PC-9 (cell line): ENCODE results near the gene NFE2L3. TPM values are rescaled to one million over a fixed set of nuclear protein-coding genes. Genes with fewer than 3 reads are reported as not detected.

Experiments
- BruUV-seq: library from RNA; stranded (reverse); fragments of 400-500 nt; replicated peaks from 2 replicates; lab custom pipeline; 2021; lab: Mats Ljungman, UMichigan
- CTCF ChIA-PET: fragments of 300-600 bp; sonication (Branson Sonifier 250); formaldehyde crosslinking; loops from one replicate; lab custom pipeline; 2022; ENCODE audit warnings: antibody characterized with exemption; lab: Charles Lee
- POLR2A ChIA-PET: fragments of 300-600 bp; sonication (Branson Sonifier 250); formaldehyde crosslinking; loops from one replicate; lab custom pipeline; 2022; ENCODE audit warnings: antibody characterized with exemption; ENCODE audit not compliant: unreplicated experiment; lab: Charles Lee
- DNase-seq, 2 experiments: peaks; one replicate each; pipeline versions ENCODE4 v3.0.0 to v3.0.0-alpha.2; 2015 to 2022; ENCODE audit warnings: mixed read lengths in 1 of 2
- H2AFZ ChIP-seq: fragments of 200-600 bp; sonication (generic); 2 replicates; pipeline ENCODE4 v1.8.1; 2017; ENCODE audit warnings: antibody characterized with exemption
- H3F3A ChIP-seq: fragments of 200-600 bp; sonication (generic); 2 replicates; pipeline ENCODE4 v1.8.1; 2017; ENCODE audit warnings: antibody characterized with exemption, mild to moderate bottlenecking, low read depth; ENCODE audit not compliant: insufficient read depth
- H3K27ac ChIP-seq: fragments of 200-600 bp; sonication (generic); 2 replicates; pipeline ENCODE4 v1.6.1; 2016; ENCODE audit warnings: mixed run types
- H3K27me3 ChIP-seq: fragments of 200-600 bp; sonication (generic); 2 replicates; pipeline ENCODE4 v1.6.1; 2016; ENCODE audit warnings: low read depth, mixed run types; ENCODE audit not compliant: insufficient read depth
- H3K36me3 ChIP-seq: fragments of 200-600 bp; sonication (generic); 2 replicates; pipeline ENCODE4 v1.6.1; 2016; ENCODE audit warnings: low read depth, mixed run types
- H3K4me1 ChIP-seq: fragments of 200-600 bp; sonication (generic); replicated peaks from 2 replicates; pipeline ENCODE4 v1.6.1; 2016; ENCODE audit warnings: mixed run types; ENCODE audit not compliant: insufficient read depth
- H3K4me2 ChIP-seq: fragments of 200-600 bp; sonication (generic); 2 replicates; pipeline ENCODE4 v1.6.1; 2017; ENCODE audit warnings: mixed run types
- H3K4me3 ChIP-seq: fragments of 200-600 bp; sonication (generic); 2 replicates; pipeline ENCODE4 v1.6.1; 2016; ENCODE audit warnings: mixed run types
- H3K79me2 ChIP-seq: fragments of 200-600 bp; sonication (generic); 2 replicates; pipeline ENCODE4 v1.6.1; 2017; ENCODE audit warnings: low read depth, mixed run types
- H3K9me2 ChIP-seq: fragments of 200-600 bp; sonication (generic); 2 replicates; pipeline ENCODE4 v1.8.1; 2017; ENCODE audit warnings: mild to moderate bottlenecking; ENCODE audit not compliant: insufficient read depth
- H3K9me3 ChIP-seq: fragments of 200-600 bp; sonication (generic); 2 replicates; pipeline ENCODE4 v1.8.1; 2016; ENCODE audit warnings: low read depth; ENCODE audit not compliant: insufficient read depth
- H4K20me1 ChIP-seq: fragments of 200-600 bp; sonication (generic); 2 replicates; pipeline ENCODE4 v1.8.1; 2017; ENCODE audit not compliant: insufficient read depth
- CTCF ChIP-seq: fragments of 200-600 bp; sonication (generic); conservative IDR thresholded peaks from 2 replicates; pipeline ENCODE4 v1.6.1; 2017; ENCODE audit warnings: mixed run types, antibody characterized with exemption, mild to moderate bottlenecking, moderate library complexity
- EZH2 ChIP-seq: fragments of 200-600 bp; sonication (generic); IDR thresholded peaks from 2 replicates; pipeline ENCODE4 v1.8.0; 2017; ENCODE audit warnings: antibody characterized with exemption, low read depth
- intact Hi-C: fragments of 100-400 bp; cut with micrococcal nuclease; formaldehyde crosslinking; loops from one replicate; pipeline ENCODE4 v1.10.0; 2022; ENCODE audit not compliant: unreplicated experiment
- total RNA-seq: library from RNA; stranded (reverse); gene quantifications from 2 replicates; pipeline ENCODE4 v1.2.3, GENCODE V29; 2021

NFE2L3 gene
- total RNA-seq, 1 experiment from 2014 or later: 49.1 TPM

- H2AFZ ChIP-seq: no peak overlapping the region
- H3K4me3 ChIP-seq: no peak overlapping the region
- peaks cover 93% of the 10 kb centered on the region for H4K20me1 ChIP-seq
- TF ChIP-seq CTCF: no peak
- TF ChIP-seq EZH2: no peak
- intact Hi-C loops: loop anchor here (10.0 kb wide), 1 partner anchor 297 kb away; no protein-coding TSS in a partner anchor
- H3K27ac ChIP-seq: peak overlapping the region; percentile 51
- POLR2A ChIA-PET: interaction anchor here (0.5 to 0.9 kb wide), 3 partner anchors 44 to 131 kb away, joined by 4 to 5 read pairs (median 5); no protein-coding TSS in a partner anchor
- H3K4me2 ChIP-seq: no peak overlapping the region
- no peaks in the 10 kb centered on the region for H3K9me2 ChIP-seq
- peaks cover 100% of the 10 kb centered on the region for H3F3A ChIP-seq
- peaks cover 78% of the 10 kb centered on the region for H3K79me2 ChIP-seq
- H3K36me3 ChIP-seq: peaks cover 76% of the 10 kb centered on the region
- no peaks in the 10 kb centered on the region for H3K9me3 ChIP-seq
- no peaks in the 10 kb centered on the region for H3K27me3 ChIP-seq
- CTCF ChIA-PET: no interaction called here
- peaks cover 24% of the 10 kb centered on the region for H3K4me1 ChIP-seq
- no TSS peak for BruUV-seq
- no peak for DNase-seq
These were observed 39.4 kb downstream of the NFE2L3 start for GRCh38 chr7:26191233-26191973.

- no TSS peak for BruUV-seq
- Histone ChIP-seq H3K79me2 (peaks cover 85% of the 10 kb centered on the region), H2AFZ (no peak overlapping the region), H3K4me3 (no peak overlapping the region), H3K27me3 (no peaks in the 10 kb centered on the region), H3K4me2 (no peak overlapping the region), H3K9me2 (no peaks in the 10 kb centered on the region), H4K20me1 (peaks cover 98% of the 10 kb centered on the region), H3K36me3 (peaks cover 81% of the 10 kb centered on the region), H3F3A (peaks cover 100% of the 10 kb centered on the region), H3K27ac (peak overlapping the region; percentile 51), H3K9me3 (no peaks in the 10 kb centered on the region), H3K4me1 (peaks cover 30% of the 10 kb centered on the region)
- ChIA-PET POLR2A (interaction anchor here (0.5 to 0.8 kb wide), 3 partner anchors 45 to 131 kb away, joined by 4 to 5 read pairs (median 4); no protein-coding TSS in a partner anchor), CTCF (no interaction called here)
- TF ChIP-seq EZH2 (no peak), CTCF (no peak)
- intact Hi-C loops: loop anchor here (10.0 kb wide), 1 partner anchor 297 kb away; no protein-coding TSS in a partner anchor
- no peak for DNase-seq
These were observed 40.0 kb downstream of the NFE2L3 start for GRCh38 chr7:26191974-26192479.

GRCh38 chr7:26192485-26193087 is 40.6 kb downstream of the NFE2L3 start:
- Histone ChIP-seq H3K36me3 (peaks cover 86% of the 10 kb centered on the region), H3K4me3 (no peak overlapping the region), H2AFZ (no peak overlapping the region), H3K9me2 (no peaks in the 10 kb centered on the region), H3F3A (peaks cover 100% of the 10 kb centered on the region), H3K4me1 (peaks cover 36% of the 10 kb centered on the region), H3K27ac (peak overlapping the region; percentile 51), H3K27me3 (no peaks in the 10 kb centered on the region), H3K4me2 (no peak overlapping the region), H3K79me2 (peaks cover 90% of the 10 kb centered on the region), H3K9me3 (no peaks in the 10 kb centered on the region), H4K20me1 (peaks cover 99% of the 10 kb centered on the region)
- POLR2A ChIA-PET: interaction anchor here (0.6 to 0.7 kb wide), 3 partner anchors 33 to 157 kb away, joined by 3 to 5 read pairs (median 4); no protein-coding TSS in a partner anchor
- CTCF ChIA-PET: no interaction called here
- BruUV-seq: no TSS peak
- TF ChIP-seq EZH2: no peak
- TF ChIP-seq CTCF: no peak
- no peak for DNase-seq
- intact Hi-C loops: loop anchor here (10.0 kb wide), 1 partner anchor 298 kb away; no protein-coding TSS in a partner anchor
